ENCODE measurements around the gene VILL.

GRCh38 chr3:37945156-37945806 lies 45.3 kb upstream of the VILL start:
- no peak for TF ChIP-seq EZH2 (IDR thresholded peaks at IDR 0.05; ENCODE audit: borderline replicate concordance, low read length)
- TF ChIP-seq CTCF (conservative IDR thresholded peaks at IDR 0.05 in 1 of 2, IDR thresholded peaks at IDR 0.05 in 1 of 2; ENCODE audit: extremely low read depth in 1 of 2, insufficient read depth in 1 of 2, low read depth in 1 of 2, low read length in 2 of 2), result no peak
